Panc1 (cell line): ENCODE results near the gene PLPP1. TPM values are rescaled to one million over a fixed set of nuclear protein-coding genes. Genes with fewer than 3 reads are reported as not detected.

ENCODE experiments used
- ATAC-seq: fragments of 200-7000 bp; cut with Tn5 transposase; 2 replicates; pipeline ENCODE4 v1.9.1; 2020; ENCODE audit warnings: mild to moderate bottlenecking, moderate library complexity
- BruUV-seq: library from RNA; stranded (reverse); fragments of 400-500 nt; replicated peaks from 2 replicates; lab custom pipeline; 2021; lab: Mats Ljungman, UMichigan
- CTCF ChIA-PET: fragments of 300-600 bp; sonication (Branson Sonifier 250); formaldehyde crosslinking; loops from one replicate; lab custom pipeline; 2022; ENCODE audit warnings: antibody characterized with exemption; lab: Charles Lee
- POLR2A ChIA-PET: fragments of 300-600 bp; sonication (Branson Sonifier 250); formaldehyde crosslinking; loops from one replicate; lab custom pipeline; 2022; ENCODE audit warnings: antibody characterized with exemption; lab: Charles Lee
- DNase-seq: peaks from one replicate; pipeline ENCODE4 v3.0.0-alpha.2; 2010; ENCODE audit warnings: low read depth, low spot score
- H3K27ac ChIP-seq: 2 replicates; pipeline ENCODE4 v1.5.1; 2011; ENCODE audit warnings: mild to moderate bottlenecking, low read length, inconsistent platforms
- H3K27me3 ChIP-seq: fragments of 200-500 bp; sonication (Bioruptor generic); 2 replicates; pipeline ENCODE4 v1.6.0; 2014; ENCODE audit warnings: low read length, inconsistent platforms; ENCODE audit not compliant: control insufficient read depth, insufficient read depth
- H3K36me3 ChIP-seq: fragments of 200-500 bp; sonication (Bioruptor generic); 2 replicates; pipeline ENCODE4 v1.5.1; 2014; ENCODE audit warnings: inconsistent platforms, mild to moderate bottlenecking, low read length, moderate library complexity; ENCODE audit not compliant: control insufficient read depth, insufficient read depth
- H3K4me1 ChIP-seq: 2 replicates; pipeline ENCODE4 v1.5.1; 2011; ENCODE audit warnings: inconsistent platforms, mild to moderate bottlenecking, low read length, moderate library complexity; ENCODE audit not compliant: control insufficient read depth, insufficient read depth
- H3K4me3 ChIP-seq, 2 experiments: 2 replicates each; pipeline ENCODE4 v1.5.1; 2011 to 2012; ENCODE audit warnings: low read depth in 2 of 2, low read length in 2 of 2, mild to moderate bottlenecking in 2 of 2, inconsistent platforms in 1 of 2, moderate library complexity in 1 of 2
- H3K9me3 ChIP-seq: fragments of 200-500 bp; sonication (Bioruptor generic); 2 replicates; pipeline ENCODE4 v1.5.1; 2014; ENCODE audit warnings: low read depth, mild to moderate bottlenecking, inconsistent platforms, low read length, moderate library complexity; ENCODE audit not compliant: control insufficient read depth, insufficient read depth
- POLR2AphosphoS5 ChIP-seq: IDR thresholded peaks from 2 replicates; pipeline ENCODE4 v1.6.1; 2012; ENCODE audit warnings: mild to moderate bottlenecking, low read depth, low read length, moderate library complexity
- SIN3A ChIP-seq: IDR thresholded peaks from 2 replicates; pipeline ENCODE4 v1.6.1; 2012; ENCODE audit warnings: low read depth, mild to moderate bottlenecking, low read length, moderate library complexity, borderline replicate concordance; ENCODE audit not compliant: insufficient read depth
- TCF7L2 ChIP-seq: IDR thresholded peaks from 2 replicates; pipeline ENCODE4 v1.6.1; 2011; ENCODE audit warnings: mild to moderate bottlenecking, low read depth, low read length, inconsistent platforms
- in situ Hi-C: cut with HindIII; loops from 2 replicates; pipeline ENCODE4 v1.10.0; 2016; ENCODE audit warnings: low sequenced_read_pairs, low pct_unique_long_range_greater_than_20kb
- intact Hi-C: fragments of 100-400 bp; cut with micrococcal nuclease; formaldehyde crosslinking; loops from one replicate; pipeline ENCODE4 v1.10.0; 2022; ENCODE audit not compliant: unreplicated experiment
- total RNA-seq: library from RNA; stranded (reverse); gene quantifications from one replicate; pipeline ENCODE4 v1.2.1, GENCODE V29; 2021; ENCODE audit not compliant: unreplicated experiment
- TF ChIP-seq, protein P1 (sequence below), 2 experiments: IDR thresholded peaks; 2 replicates each; pipeline ENCODE4 v1.6.1; 2011 to 2012; ENCODE audit warnings: low read depth in 2 of 2, control low read depth in 1 of 2, low read length in 1 of 2, mild to moderate bottlenecking in 1 of 2, moderate library complexity in 1 of 2; ENCODE audit not compliant: insufficient read depth in 1 of 2
- TF ChIP-seq, protein P2 (sequence below): fragments of 450-650 bp; IDR thresholded peaks from 2 replicates; pipeline ENCODE4 v1.5.1; 2017; ENCODE audit warnings: mild to moderate bottlenecking

The PLPP1 gene
- total RNA-seq, 1 experiment from 2014 or later, result 35.7 TPM

DNA sequence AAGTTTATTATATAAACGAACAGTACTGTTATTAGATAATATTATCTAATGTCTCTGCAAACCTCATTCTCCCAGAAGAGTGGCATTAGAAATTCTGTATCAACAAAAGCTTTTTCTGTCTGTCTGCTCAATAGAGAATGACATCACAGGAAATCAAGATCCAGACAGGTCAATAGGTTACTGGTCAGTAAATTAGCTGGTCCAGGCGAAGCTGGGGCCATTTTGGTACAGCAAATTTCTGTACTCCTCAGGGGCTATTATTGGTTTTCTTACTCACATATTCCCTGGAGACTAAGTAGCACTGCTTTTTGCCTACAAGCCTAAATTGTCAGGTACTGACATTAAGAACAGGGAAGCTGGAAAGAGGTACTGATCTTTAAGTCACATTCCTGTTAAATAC, 80.5 kb downstream of the PLPP1 start:
- ChIA-PET POLR2A (no interaction called here), CTCF (no interaction called here)
- no peaks in the 10 kb centered on the region for H3K4me1 ChIP-seq
- no peaks in the 10 kb centered on the region for H3K9me3 ChIP-seq
- no peaks in the 10 kb centered on the region for H3K27me3 ChIP-seq
- DNase-seq, result no peak
- no peaks in the 10 kb centered on the region for H3K36me3 ChIP-seq
- no peak overlapping the region for H3K27ac ChIP-seq
- no TSS peak for BruUV-seq
- intact Hi-C loops, result no loop called here
- ATAC-seq, result no peak
- in situ Hi-C loops, result no loop called here
- no peak overlapping the region for H3K4me3 ChIP-seq
- TF ChIP-seq TCF7L2, result no peak
- TF ChIP-seq, protein P1, sequence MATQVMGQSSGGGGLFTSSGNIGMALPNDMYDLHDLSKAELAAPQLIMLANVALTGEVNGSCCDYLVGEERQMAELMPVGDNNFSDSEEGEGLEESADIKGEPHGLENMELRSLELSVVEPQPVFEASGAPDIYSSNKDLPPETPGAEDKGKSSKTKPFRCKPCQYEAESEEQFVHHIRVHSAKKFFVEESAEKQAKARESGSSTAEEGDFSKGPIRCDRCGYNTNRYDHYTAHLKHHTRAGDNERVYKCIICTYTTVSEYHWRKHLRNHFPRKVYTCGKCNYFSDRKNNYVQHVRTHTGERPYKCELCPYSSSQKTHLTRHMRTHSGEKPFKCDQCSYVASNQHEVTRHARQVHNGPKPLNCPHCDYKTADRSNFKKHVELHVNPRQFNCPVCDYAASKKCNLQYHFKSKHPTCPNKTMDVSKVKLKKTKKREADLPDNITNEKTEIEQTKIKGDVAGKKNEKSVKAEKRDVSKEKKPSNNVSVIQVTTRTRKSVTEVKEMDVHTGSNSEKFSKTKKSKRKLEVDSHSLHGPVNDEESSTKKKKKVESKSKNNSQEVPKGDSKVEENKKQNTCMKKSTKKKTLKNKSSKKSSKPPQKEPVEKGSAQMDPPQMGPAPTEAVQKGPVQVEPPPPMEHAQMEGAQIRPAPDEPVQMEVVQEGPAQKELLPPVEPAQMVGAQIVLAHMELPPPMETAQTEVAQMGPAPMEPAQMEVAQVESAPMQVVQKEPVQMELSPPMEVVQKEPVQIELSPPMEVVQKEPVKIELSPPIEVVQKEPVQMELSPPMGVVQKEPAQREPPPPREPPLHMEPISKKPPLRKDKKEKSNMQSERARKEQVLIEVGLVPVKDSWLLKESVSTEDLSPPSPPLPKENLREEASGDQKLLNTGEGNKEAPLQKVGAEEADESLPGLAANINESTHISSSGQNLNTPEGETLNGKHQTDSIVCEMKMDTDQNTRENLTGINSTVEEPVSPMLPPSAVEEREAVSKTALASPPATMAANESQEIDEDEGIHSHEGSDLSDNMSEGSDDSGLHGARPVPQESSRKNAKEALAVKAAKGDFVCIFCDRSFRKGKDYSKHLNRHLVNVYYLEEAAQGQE (IDR thresholded peaks at IDR 0.05; ENCODE audit: insufficient read depth in 1 of 2, low read depth in 2 of 2, low read length in 1 of 2), result no peak
- TF ChIP-seq, protein P2, sequence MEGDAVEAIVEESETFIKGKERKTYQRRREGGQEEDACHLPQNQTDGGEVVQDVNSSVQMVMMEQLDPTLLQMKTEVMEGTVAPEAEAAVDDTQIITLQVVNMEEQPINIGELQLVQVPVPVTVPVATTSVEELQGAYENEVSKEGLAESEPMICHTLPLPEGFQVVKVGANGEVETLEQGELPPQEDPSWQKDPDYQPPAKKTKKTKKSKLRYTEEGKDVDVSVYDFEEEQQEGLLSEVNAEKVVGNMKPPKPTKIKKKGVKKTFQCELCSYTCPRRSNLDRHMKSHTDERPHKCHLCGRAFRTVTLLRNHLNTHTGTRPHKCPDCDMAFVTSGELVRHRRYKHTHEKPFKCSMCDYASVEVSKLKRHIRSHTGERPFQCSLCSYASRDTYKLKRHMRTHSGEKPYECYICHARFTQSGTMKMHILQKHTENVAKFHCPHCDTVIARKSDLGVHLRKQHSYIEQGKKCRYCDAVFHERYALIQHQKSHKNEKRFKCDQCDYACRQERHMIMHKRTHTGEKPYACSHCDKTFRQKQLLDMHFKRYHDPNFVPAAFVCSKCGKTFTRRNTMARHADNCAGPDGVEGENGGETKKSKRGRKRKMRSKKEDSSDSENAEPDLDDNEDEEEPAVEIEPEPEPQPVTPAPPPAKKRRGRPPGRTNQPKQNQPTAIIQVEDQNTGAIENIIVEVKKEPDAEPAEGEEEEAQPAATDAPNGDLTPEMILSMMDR, result no peak
- no peak for TF ChIP-seq POLR2AphosphoS5
- no peak for TF ChIP-seq SIN3A

DNA sequence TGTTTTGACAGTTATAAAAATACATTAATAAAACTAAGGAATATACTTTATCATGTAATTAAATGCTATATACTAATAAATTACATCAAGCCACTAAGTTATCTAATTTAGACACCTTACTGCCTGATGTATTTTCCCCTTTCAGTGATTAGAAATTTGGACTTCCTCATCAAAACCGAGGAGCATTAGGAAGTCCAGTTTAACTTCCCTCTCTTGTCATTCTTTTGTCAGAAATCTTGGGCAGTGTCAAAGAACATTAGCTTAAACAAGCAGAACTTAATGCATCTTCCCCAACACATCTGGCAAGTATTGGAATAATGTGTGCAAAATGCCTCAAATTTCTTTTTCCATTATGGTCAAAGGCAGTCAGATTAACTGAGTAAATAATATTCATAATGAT, 81.6 kb downstream of the PLPP1 start:
- Histone ChIP-seq H3K27ac (no peak overlapping the region), H3K4me1 (no peaks in the 10 kb centered on the region), H3K4me3 (no peak overlapping the region), H3K27me3 (no peaks in the 10 kb centered on the region), H3K9me3 (no peaks in the 10 kb centered on the region), H3K36me3 (no peaks in the 10 kb centered on the region)
- intact Hi-C loops (no loop called here), in situ Hi-C loops (no loop called here)
- ChIA-PET CTCF (no interaction called here), POLR2A (no interaction called here)
- DNase-seq (no peak), ATAC-seq (no peak)
- TF ChIP-seq, protein P2, result no peak
- TF ChIP-seq SIN3A (no peak), TCF7L2 (no peak), POLR2AphosphoS5 (no peak)
- TF ChIP-seq, protein P1 (IDR thresholded peaks at IDR 0.05; ENCODE audit: insufficient read depth in 1 of 2, low read depth in 2 of 2, low read length in 1 of 2), result no peak
- BruUV-seq, result no TSS peak
